Coronary artery (tissue), 2 donors: ENCODE measurements around the gene KCNB1.

Experiments used
- DNase-seq: peaks from one replicate; pipeline ENCODE4 v3.0.0-alpha.2; 2017; ENCODE audit warnings: low spot score
- H3K27ac ChIP-seq, 2 donors: fragments of 200-600 bp; sonication (generic); one replicate each; pipeline ENCODE4 v1.5.1; 2016 to 2019
- H3K4me3 ChIP-seq: fragments of 200-600 bp; sonication (generic); 2 replicates; pipeline ENCODE4 v1.5.1; 2016; ENCODE audit warnings: mild to moderate bottlenecking, moderate library complexity
- TF ChIP-seq, protein P1 (sequence below): fragments of 200-600 bp; sonication (generic); IDR thresholded peaks from one replicate; pipeline ENCODE4 v1.5.1; 2019; ENCODE audit warnings: antibody characterized with exemption

KCNB1 gene

DNA sequence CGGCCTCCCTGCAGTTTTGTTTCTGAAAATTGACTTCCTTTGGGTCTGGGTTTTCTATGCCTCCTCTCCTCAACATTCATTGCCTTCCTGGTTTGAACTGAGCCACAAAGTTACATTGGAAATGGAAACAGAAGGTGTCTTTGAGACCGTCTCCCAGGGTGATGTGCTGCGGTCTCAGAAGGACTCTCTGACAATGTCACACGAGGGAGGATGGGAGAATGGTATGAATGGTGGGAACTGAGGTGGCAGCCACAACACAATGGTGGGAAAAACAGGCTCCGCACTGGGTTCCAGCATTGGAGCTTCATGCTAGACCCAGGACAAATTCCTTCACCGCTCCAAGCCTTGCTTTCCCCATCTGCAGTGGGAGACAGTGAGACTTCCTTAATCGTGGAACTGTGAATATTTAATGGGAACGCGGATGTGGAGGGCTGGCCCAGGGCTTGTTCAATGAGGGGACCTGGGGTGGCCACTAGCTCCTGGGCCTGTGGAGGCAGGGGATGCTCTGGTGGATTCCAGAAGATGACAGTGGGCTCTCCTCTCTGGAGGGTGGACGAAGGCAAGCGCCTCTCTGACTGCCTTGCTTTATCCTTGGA is 73.9 kb downstream of the KCNB1 start:
- H3K27ac ChIP-seq: no peak overlapping the region
- no peak for DNase-seq
- TF ChIP-seq, protein P1, sequence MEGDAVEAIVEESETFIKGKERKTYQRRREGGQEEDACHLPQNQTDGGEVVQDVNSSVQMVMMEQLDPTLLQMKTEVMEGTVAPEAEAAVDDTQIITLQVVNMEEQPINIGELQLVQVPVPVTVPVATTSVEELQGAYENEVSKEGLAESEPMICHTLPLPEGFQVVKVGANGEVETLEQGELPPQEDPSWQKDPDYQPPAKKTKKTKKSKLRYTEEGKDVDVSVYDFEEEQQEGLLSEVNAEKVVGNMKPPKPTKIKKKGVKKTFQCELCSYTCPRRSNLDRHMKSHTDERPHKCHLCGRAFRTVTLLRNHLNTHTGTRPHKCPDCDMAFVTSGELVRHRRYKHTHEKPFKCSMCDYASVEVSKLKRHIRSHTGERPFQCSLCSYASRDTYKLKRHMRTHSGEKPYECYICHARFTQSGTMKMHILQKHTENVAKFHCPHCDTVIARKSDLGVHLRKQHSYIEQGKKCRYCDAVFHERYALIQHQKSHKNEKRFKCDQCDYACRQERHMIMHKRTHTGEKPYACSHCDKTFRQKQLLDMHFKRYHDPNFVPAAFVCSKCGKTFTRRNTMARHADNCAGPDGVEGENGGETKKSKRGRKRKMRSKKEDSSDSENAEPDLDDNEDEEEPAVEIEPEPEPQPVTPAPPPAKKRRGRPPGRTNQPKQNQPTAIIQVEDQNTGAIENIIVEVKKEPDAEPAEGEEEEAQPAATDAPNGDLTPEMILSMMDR: no peak
- no peak overlapping the region for H3K4me3 ChIP-seq

DNA sequence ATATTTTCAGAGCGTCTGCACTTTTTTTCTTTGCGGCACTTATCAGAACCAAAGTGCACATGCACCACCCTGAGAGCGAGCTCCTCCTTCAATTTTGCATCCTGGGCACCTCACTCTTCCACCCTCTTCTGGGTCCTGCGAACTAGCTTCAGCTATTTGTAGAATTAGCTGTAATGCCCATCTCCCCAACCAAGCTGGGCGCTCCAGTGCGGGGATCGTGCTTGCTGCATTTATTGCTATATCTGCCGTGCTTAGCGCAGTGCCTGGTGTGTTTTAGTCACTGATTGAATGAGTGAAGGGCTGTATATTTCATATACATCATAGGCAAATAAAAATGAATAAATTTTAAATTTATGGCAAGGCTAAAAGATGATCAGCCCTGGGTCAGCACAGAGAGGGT is 75.8 kb downstream of the KCNB1 start:
- no peak overlapping the region for H3K27ac ChIP-seq
- H3K4me3 ChIP-seq: no peak overlapping the region
- TF ChIP-seq, protein P1: no peak
- no peak for DNase-seq

DNA sequence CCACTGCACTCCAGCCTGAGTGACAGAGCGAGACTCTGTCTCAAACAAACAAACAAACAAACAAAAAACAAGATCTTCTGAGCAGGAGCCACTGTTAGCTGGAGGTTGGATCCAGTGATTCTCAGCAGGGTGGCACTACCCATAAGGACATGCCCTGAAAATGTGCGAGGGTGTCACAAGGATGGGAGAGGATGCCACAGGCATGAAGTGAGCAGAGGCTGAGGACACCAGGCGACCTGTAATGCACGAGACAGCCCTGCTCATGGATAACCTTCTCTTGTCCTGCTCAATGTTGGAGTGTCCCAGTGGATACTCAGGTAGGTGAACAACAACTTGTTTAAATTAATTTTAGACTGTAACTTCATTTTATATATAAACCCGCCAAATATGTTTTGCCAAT is 76.8 kb downstream of the KCNB1 start:
- Histone ChIP-seq H3K4me3 (no peak overlapping the region), H3K27ac (no peak overlapping the region)
- TF ChIP-seq, protein P1: no peak
- no peak for DNase-seq

DNA sequence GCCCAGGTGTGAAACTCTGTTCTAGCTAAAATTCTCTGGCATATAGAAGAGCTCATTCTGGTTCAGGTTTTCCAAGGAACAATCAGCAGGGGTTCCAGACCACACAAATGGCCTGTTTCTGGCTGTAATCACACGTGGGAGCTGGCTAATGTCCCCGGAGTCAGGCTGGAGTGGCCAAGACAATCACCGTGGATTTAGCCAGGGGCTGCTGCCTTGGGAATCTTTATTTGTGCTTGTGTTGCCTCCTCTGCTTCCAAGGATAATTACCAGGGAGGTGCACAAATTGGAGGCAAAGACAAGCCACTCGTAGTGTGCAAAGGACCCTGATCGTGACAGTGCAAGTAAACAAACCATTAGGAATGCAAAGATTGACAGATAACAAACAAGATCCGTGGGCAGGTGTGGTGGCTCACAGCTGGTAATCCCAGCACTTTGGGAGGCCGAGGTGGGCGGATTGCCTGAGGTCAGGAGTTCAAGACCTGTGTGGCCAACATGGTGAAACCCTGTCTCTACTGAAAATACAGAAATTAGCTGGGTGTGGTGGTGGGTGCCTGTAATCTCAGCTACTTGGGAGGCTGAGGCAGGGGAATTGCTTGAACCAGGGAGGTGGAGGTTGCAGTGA is 77.3 kb downstream of the KCNB1 start:
- Histone ChIP-seq H3K4me3 (no peak overlapping the region), H3K27ac (no peak overlapping the region)
- TF ChIP-seq, protein P1: no peak
- no peak for DNase-seq

DNA sequence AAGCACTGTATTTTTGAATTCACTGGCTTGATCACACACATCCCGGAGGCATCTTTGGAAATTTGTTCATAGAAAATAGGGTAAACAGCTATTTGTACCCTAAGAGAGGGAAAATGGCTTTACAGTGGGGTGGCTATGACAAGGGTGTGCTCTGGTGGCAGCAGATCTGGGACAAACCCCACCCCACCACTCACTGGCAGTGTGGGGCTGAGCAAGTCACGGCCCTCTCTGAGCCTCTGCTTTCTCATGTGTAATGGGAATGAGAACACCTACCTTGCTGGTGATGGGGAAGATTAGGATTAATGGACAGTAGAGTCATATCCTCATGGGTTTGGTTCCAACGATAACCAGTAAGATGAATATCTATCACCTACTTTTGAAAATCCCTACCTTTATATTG is 78.0 kb downstream of the KCNB1 start:
- H3K4me3 ChIP-seq: no peak overlapping the region
- no peak for DNase-seq
- TF ChIP-seq, protein P1: no peak
- no peak overlapping the region for H3K27ac ChIP-seq

DNA sequence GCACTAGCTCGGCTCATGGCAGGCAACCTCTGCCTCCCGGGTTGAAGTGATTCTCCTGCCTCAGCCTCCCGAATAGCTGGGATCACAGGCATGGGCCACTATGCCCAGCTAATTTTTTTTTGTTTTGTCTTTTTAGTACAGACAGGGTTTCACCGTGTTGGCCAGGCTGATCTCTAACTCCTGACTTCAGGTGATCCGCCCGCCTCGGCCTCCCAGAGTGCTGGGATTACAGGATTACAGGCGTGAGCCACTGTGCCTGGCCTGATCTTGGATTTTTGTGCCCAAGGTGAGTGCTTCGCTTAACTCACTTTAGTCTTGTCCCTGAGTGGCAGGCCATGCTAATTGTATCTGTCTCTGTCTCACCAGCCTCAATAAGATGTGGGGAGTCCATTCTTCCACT is 78.6 kb downstream of the KCNB1 start:
- no peak overlapping the region for H3K4me3 ChIP-seq
- no peak overlapping the region for H3K27ac ChIP-seq
- TF ChIP-seq, protein P1: no peak
- DNase-seq: no peak

DNA sequence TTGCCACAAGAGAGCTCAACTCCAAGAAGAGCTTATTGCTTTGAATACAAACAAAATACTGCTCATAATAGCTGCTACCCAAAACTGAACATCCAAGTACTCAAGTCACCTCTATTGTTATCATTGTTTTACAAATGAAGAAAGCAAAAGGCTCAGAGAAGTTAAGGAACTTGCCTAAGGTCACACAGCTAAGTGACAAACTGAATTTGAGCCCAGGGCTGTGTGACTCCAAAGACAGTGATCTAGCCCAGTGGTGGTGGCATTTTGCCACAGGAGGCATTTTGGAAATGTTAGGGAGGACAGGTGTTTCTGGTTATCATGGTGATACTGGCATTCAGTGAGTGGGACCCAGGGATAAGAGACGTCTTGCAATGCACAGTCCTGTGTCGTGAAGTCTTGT is 79.5 kb downstream of the KCNB1 start:
- no peak overlapping the region for H3K27ac ChIP-seq
- no peak for DNase-seq
- TF ChIP-seq, protein P1: no peak
- no peak overlapping the region for H3K4me3 ChIP-seq
